WTC11 (cell line): ENCODE results near the gene MGMT. TPM values are rescaled to one million over a fixed set of nuclear protein-coding genes. Genes with fewer than 3 reads are reported as not detected.
A peak's percentile ranks its signal among the peaks of the same experiment; 100 is the strongest.

Source experiments
- ATAC-seq: fragments of 200-7000 bp; cut with Tn5 transposase; 2 replicates; pipeline ENCODE4 v1.10.0; 2021; ENCODE audit warnings: mild to moderate bottlenecking, moderate library complexity
- CTCF ChIA-PET: fragments of 300-600 bp; sonication (Branson Sonifier 250); formaldehyde crosslinking; loops from one replicate; lab custom pipeline; 2021; ENCODE audit warnings: antibody characterized with exemption; lab: Charles Lee
- POLR2A ChIA-PET: fragments of 350-600 bp; sonication (Branson Sonifier 250); formaldehyde crosslinking; loops from one replicate; lab custom pipeline; 2021; ENCODE audit warnings: antibody characterized with exemption; lab: Charles Lee
- DNase-seq: peaks from one replicate; pipeline ENCODE4 v3.0.0; 2021; ENCODE audit warnings: low spot score
- H3K27ac Mint-ChIP-seq: 2 replicates; pipeline ENCODE4 v1.8.0; 2021; ENCODE audit warnings: mixed read lengths
- H3K27me3 Mint-ChIP-seq: 2 replicates; pipeline ENCODE4 v1.8.0; 2021; ENCODE audit warnings: low read depth, mild to moderate bottlenecking, moderate library complexity, mixed read lengths
- H3K36me3 Mint-ChIP-seq: 2 replicates; pipeline ENCODE4 v1.8.0; 2021; ENCODE audit warnings: mixed read lengths
- H3K4me1 Mint-ChIP-seq: 2 replicates; pipeline ENCODE4 v1.8.0; 2022; ENCODE audit warnings: mixed read lengths
- H3K4me3 Mint-ChIP-seq: 2 replicates; pipeline ENCODE4 v1.8.0; 2021; ENCODE audit warnings: mild to moderate bottlenecking, moderate library complexity, mixed read lengths
- H3K9me3 Mint-ChIP-seq: 2 replicates; pipeline ENCODE4 v1.8.0; 2021; ENCODE audit warnings: mixed read lengths
- CDX4 ChIP-seq: fragments of 250-450 bp; sonication (Bioruptor Pico); IDR thresholded peaks from 2 replicates; pipeline ENCODE4 v1.9.0; 2021; ENCODE audit warnings: moderate library complexity, mild to moderate bottlenecking, inconsistent platforms, borderline replicate concordance
- FOXJ3 ChIP-seq: sonication (generic); formaldehyde crosslinking; IDR thresholded peaks from 2 replicates; pipeline ENCODE4 v1.9.0; 2021; ENCODE audit warnings: missing genetic modification reagents, mild to moderate bottlenecking, borderline replicate concordance
- FOXP4 ChIP-seq: sonication (generic); formaldehyde crosslinking; IDR thresholded peaks from 2 replicates; pipeline ENCODE4 v1.8.0; 2022; ENCODE audit warnings: mild to moderate bottlenecking, missing genetic modification reagents
- MLX ChIP-seq: sonication (generic); formaldehyde crosslinking; IDR thresholded peaks from 2 replicates; pipeline ENCODE4 v1.8.1; 2023; ENCODE audit warnings: mild to moderate bottlenecking, missing genetic modification reagents, moderate library complexity
- NFE2L1 ChIP-seq: sonication (generic); formaldehyde crosslinking; IDR thresholded peaks from 2 replicates; pipeline ENCODE4 v1.8.1; 2023; ENCODE audit warnings: missing genetic modification reagents
- NR3C1 ChIP-seq: sonication (generic); formaldehyde crosslinking; conservative IDR thresholded peaks from 2 replicates; pipeline ENCODE4 v1.8.1; 2023; ENCODE audit warnings: low read depth, mild to moderate bottlenecking, missing genetic modification reagents
- PRDM15 ChIP-seq: sonication (generic); formaldehyde crosslinking; IDR thresholded peaks from 2 replicates; pipeline ENCODE4 v1.8.0; 2022; ENCODE audit warnings: missing genetic modification reagents
- PRRX2 ChIP-seq: fragments of 250-450 bp; sonication (Bioruptor Pico); IDR thresholded peaks from 2 replicates; pipeline ENCODE4 v1.8.0; 2021; ENCODE audit warnings: mild to moderate bottlenecking
- TEAD1 ChIP-seq: sonication (generic); formaldehyde crosslinking; IDR thresholded peaks from 2 replicates; pipeline ENCODE4 v1.8.0; 2022; ENCODE audit warnings: mild to moderate bottlenecking, missing genetic modification reagents
- USF1 ChIP-seq: sonication (generic); formaldehyde crosslinking; IDR thresholded peaks from 2 replicates; pipeline ENCODE4 v1.8.0; 2022; ENCODE audit warnings: mild to moderate bottlenecking, missing genetic modification reagents
- ZNF219 ChIP-seq: sonication (generic); formaldehyde crosslinking; IDR thresholded peaks from 2 replicates; pipeline ENCODE4 v1.8.0; 2023; ENCODE audit warnings: missing genetic modification reagents, mild to moderate bottlenecking, borderline replicate concordance
- ZNF425 ChIP-seq: fragments of 250-450 bp; sonication (Bioruptor Pico); conservative IDR thresholded peaks from 2 replicates; pipeline ENCODE4 v1.9.0; 2021; ENCODE audit warnings: mild to moderate bottlenecking
- total RNA-seq: library from RNA; stranded (reverse); gene quantifications from 3 replicates; pipeline ENCODE4 v1.2.3, GENCODE V29; 2021

MGMT gene
- total RNA-seq, 1 experiment from 2014 or later: 11.8 TPM

- H3K36me3 Mint-ChIP-seq: peaks cover 18% of the 10 kb centered on the region
Observed at GRCh38 chr10:129741978-129742741, 275.1 kb downstream of the MGMT start.

GRCh38 chr10:129742742-129743550 is 275.9 kb downstream of the MGMT start:
- Mint-ChIP-seq H3K36me3 (peaks cover 18% of the 10 kb centered on the region), H3K27me3 (no peaks in the 10 kb centered on the region; the same call in 1 of the 2 replicates), H3K9me3 (peaks cover 24% of the 10 kb centered on the region), H3K27ac (no peak overlapping the region), H3K4me3 (no peak overlapping the region), H3K4me1 (0 out of 2 replicates have a peak, but pooled peaks cover 2% of the 10 kb centered on the region)
- CTCF ChIA-PET: no interaction called here
- TF ChIP-seq TEAD1 (CRISPR knock-in tag): no peak
- POLR2A ChIA-PET: no interaction called here
- ATAC-seq (no peak), DNase-seq (peak; percentile 6)

More at GRCh38 chr10:129741978-129742741, 275.1 kb downstream of the MGMT start:
- Mint-ChIP-seq H3K9me3 (peaks cover 21% of the 10 kb centered on the region), H3K27ac (no peak overlapping the region), H3K27me3 (no peaks in the 10 kb centered on the region; the same call in 1 of the 2 replicates), H3K4me1 (0 out of 2 replicates have a peak, but pooled peaks cover 2% of the 10 kb centered on the region), H3K4me3 (no peak overlapping the region)
- ChIA-PET CTCF (no interaction called here), POLR2A (no interaction called here)
- DNase-seq (peak; percentile 1), ATAC-seq (no peak)
- TF ChIP-seq ZNF425 (CRISPR knock-in tag) (no peak), PRDM15 (CRISPR knock-in tag) (no peak), USF1 (CRISPR knock-in tag) (no peak), CDX4 (CRISPR knock-in tag) (no peak)

- peak; percentile 3 for DNase-seq
Observed at GRCh38 chr10:129743738-129744133, 276.7 kb downstream of the MGMT start.

More at GRCh38 chr10:129743738-129744133, 276.7 kb downstream of the MGMT start:
- Mint-ChIP-seq H3K36me3 (peaks cover 14% of the 10 kb centered on the region), H3K27me3 (no peaks in the 10 kb centered on the region), H3K4me3 (no peak overlapping the region), H3K9me3 (peaks cover 26% of the 10 kb centered on the region), H3K27ac (no peak overlapping the region), H3K4me1 (0 out of 2 replicates have a peak, but pooled peaks cover 2% of the 10 kb centered on the region)
- ChIA-PET CTCF (no interaction called here), POLR2A (no interaction called here)
- no peak for TF ChIP-seq MLX
- TF ChIP-seq NR3C1: no peak
- TF ChIP-seq FOXP4 (CRISPR knock-in tag): no peak
- no peak for TF ChIP-seq ZNF219
- no peak for TF ChIP-seq FOXJ3 (CRISPR knock-in tag)
- no peak for TF ChIP-seq NFE2L1 (CRISPR knock-in tag)
- TF ChIP-seq PRRX2 (CRISPR knock-in tag): no peak
- ATAC-seq: no peak
